HG03571 (cell line): ENCODE data around the gene GNB1.

Source experiments
- ATAC-seq: cut with Tn5 transposase; IDR thresholded peaks from one replicate; pipeline ENCODE4 v1.9.1; 2021; ENCODE audit not compliant: unreplicated experiment

GNB1 gene

DNA sequence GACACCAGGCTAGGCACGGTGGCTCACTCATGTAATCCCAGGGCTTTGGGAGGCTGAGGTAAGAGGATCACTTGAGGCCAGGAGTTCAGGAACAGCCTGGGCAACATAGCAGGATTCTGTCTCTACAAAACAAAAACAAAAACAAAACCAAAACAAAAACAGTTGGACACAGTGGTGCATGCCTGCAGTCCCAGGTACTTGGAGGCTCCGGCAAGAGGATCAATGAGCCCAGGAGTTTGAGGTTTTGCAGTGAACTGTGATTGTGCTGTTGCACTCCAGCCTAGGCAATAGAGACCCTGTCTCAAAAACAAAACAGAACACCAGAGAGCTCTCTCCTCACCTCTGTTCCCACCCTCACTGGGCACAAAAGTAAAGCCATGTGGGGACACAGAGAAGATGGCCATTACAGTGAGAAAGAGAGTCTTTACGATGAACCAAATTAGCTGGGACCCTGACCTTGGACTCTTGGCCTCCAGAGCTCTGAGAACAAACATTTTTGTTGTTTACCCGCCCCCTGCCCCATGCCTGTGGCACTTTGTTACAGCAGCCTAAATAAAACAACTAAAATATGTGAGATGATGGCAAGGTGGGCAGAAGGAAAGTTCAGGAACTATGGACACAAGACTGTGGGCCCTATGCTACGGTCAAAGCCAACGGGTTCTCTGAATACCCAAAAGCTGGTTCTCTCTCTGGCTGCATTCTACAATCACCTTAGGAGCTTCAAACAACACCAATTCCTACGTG, 122.5 kb downstream of the GNB1 start:
- ATAC-seq = no peak

DNA sequence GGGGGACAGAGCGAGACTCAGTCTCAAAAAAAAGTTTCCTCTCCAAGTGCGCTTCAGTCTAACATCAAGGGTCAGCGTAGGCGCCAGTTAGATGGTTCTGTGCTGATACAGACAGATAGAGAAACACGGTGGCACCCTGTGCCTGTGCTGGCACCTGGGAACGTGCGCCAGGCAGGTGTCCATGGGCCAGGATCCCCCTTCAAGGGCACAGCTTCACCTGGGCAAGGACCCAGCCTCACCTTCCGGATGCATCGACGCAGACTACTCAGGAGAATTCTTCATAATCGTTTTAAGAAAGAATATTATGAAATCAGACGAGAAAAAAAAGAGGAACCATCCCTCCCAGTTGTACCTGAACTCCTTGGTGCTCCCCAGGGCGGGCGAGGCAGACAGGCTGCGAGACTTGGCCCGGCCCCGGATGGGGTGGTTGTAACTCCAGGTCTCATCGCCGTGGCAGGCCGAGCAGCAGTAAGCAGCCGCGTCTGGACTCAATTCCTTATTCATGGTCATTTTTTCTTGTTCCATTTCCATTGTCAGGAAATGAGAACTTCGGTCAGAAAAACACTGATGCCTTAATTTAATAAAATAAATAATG, 125.9 kb downstream of the GNB1 start:
- ATAC-seq = no peak

DNA sequence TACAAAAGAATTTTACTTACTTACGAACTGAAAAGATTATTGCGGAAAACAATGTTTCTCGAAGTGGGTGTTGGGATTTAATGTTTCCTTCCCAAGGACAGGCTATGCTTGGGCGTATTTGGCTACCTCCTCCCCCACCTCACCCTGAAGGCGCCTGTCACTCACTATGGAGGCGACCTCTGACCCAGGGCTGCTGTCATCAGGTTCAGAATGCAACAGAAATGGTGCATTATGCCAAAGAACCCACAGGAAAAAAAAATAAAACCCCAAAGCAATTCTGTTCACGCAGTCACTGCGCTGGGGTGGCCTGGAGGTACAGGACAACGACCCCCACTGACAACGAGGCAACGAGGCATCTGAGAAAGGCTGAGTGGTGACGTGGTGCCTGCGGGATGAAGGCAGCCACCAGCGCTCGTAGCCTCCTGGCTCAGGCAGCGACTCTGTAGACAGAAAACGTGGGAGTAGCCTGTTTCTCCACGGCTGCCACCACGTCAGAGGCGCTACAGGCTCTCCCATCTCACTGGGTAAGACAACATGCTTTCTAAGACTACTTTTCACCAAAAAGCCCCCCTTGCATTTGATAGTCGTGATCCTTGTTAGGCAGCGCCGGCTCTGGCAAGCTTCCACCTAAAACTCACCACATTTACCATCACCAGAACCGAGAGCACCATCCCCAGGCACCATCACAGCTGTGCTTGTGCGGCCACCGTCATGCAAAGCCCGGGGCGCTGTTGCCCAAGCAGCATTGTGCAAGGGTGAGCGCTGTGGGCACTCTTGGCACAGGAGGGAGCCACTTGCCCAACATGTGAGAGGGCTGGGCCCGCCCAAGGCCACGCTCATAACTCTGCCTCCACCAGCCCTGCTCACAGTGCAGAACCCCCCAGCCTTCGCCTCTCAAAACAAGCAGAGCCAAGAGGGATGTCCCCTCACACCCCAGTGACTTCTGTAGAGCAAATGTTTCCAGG, 126.9 kb downstream of the GNB1 start:
- no peak for ATAC-seq

DNA sequence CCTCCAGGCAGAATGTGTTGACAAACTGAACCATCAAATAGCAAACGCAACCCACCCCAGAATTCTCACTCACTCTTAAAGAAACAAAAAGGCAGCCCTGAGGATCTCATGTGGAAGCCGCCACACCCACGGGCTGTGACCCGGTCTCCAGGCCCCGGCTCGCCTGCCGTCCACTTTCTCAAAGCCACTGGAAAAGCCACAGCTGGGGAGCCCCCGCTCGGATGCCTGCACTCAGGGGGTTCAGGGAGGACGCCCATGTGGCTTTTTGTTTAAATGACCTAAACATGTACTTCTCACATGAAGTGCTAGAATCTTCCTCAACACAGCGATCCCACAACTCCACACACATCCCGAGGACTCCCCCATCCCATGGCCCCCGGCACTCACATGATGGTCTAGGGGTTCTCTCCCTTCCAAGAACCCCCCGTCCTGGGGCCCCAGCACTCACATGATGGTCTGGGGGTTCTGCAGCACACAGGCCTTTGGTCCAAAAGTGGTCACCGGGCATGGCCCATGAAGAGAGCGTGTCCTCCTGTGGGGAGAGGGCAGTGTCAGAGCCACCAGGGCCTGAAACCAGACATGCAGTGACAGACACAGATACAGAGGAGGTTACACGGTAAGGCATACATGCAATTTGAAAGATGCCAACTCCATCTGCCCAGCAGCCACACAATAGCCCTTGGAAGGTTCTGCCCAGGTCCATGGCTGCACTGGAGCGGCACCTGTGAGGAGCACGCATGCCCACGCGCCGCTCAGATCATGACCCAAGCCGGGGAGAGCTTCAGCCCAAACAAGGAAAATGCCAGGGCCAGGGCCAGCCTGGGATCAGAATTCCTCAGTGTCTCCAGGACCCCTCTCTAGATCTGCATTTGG, 129.1 kb downstream of the GNB1 start:
- ATAC-seq = no peak

DNA sequence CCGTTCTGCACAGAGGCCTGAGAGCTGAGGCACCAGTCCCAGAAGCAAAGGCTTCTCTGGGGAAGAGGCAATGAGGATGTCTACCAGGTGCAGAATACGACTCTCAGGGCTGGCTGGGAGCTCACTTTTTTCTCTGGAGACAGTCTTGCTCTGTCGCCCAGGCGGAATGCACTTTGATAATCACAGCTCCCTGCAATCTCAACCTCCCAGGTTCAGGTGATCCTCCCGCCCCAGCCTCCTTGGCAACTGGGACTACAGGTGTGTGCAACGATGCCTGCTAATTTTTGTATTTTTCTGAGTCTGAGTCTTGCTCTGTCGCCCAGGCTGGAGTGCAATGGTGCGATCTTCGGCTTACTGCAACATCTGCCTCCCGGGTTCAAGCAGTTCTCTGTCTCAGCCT, 130.2 kb downstream of the GNB1 start:
- no peak for ATAC-seq

DNA sequence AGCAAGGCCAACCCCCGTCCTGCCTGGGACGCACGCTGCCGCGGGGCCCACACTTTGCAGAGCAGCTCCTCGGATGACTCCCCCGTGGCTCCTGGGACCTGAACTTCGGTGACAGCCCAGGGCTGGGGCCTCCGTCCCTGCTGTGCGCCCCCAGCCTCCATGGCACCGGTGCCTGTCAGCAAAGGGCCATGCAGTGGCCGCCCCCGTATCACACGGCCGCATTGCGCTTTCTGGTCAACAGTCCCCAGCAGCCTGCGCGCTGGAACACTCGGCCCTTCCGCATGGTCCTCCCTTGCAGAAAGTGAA, 130.6 kb downstream of the GNB1 start:
- no peak for ATAC-seq

DNA sequence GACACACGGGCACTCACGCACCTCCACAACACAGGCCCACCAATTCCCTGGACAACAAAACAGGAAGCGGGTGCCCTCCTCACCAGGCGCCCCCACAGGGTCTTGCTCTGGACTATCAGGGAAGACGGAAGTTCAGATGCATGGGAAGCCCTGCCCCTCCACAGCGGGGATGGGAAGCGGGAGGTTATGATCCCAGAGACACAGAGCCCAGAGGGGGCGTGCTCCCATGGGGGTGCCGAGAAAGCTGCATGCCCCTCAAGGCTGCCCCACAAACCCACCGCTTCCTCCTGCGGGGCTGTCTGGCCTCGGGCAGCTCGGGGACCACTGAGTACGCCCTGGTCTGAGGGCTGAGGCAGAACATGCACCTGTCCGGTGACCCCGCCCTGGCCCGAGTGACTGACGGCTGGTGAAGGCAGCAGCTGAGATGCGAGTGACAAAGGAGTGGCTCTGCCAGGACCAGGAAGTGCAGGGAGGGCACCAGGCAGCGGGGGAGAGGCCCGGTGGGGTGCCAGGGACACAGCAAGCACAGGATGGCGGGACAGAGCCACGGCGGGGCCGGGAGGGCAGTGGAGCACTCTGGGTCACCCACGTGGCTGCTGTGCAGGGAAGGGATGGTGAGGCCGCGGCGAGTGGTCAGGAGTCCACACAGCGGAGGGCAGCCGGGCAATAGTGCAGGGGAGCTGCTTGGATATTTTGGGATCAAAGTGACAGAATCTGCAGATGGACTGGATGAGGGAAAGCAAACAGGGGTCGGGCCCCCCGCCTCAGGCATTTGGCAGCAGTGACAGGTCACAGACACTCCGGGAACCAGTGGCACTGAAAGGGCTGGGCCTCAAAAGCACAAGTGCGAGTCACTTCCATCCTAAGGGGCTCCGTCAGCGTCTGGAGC, 131.2 kb downstream of the GNB1 start:
- no peak for ATAC-seq

DNA sequence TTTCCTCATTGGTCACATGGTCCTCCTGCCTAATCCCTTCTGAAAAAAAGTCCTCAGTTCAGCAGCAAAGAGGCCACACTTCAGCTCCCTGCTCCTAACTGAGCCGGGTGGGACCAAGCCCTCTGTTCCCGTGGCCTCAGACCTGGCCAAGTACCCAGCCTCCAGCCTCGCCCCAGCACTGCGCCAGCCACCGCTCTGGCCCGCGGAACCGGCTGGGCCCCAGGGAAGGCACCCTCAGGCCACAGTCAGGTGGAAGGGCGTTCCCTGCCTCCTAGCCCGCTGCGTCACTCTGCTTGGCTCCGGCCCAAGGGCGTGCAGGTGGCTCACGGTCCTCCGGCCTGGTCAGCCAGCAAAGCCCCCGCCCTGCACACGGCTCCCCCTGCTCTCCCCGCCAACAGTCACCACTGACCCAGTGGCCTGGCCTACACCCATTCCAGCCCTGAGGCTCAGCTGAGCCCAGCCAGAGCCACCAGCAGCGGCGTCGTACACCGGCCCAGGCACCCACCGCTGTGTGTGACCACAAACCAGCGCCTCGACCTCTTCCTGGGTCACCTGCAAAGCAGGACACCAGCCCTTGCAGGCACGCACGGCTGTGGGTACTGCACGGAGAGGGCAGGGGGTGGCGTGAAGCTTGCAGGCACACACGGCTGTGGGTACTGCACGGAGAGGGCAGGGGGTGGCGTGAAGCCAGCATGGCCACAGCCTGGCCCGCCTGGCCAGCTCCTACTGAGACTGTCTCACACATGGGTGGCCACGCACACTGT, 132.0 kb downstream of the GNB1 start:
- no peak for ATAC-seq

DNA sequence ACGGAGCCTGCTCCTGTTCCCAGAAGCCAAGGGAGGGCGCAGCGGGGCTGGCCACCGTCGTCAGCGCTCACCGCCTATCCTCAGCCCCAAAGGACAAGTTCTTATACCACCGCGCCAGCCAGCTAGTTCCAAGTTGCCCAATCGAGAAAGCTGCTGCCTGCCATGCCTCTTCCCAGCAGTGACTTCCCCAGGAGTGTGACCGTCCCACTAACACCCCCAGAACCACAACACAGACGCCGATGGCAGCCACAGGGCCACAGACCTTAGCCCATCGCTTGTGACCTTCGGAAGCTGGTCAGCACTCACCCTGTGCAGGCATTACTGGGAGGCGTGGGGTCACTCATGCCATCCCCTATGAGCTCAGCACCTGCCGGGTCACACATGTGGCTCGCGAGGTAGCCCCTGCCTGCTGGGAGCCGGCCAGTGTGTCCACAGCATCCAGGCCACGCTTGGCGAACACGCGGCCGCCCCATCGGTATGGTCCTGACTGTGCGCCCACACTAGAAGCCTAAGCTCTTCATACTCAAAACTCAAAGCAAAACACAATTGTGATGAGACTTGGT, 132.7 kb downstream of the GNB1 start:
- no peak for ATAC-seq

DNA sequence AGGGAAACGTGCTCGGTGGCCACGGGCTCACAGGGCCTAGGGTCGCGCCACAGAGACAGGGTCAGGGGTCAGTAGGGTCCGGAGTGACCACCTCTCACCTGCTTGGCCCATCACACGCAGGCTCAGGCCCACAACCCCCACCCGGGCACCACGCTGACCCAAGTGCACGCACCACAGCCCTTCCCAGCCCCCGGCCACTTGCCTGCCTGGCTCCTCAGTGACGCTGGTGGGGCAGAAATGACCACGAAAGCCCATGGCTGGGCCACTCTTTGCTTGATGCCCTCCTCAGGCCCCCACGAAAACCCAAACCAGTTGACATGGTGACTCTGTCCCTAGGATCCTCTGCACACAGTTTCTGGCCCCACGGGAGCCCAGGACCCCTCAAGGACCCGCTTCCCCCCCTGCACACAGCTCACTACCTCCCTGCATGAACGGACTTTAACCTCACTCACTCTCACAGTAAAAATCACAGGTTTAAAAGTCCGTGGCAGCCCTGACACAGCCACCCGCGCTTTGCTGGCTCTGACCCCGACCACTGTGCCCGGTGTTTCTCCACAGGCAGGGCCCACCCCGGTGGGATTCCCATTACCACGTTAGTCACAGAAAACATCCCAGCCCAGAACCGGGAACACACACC, 133.3 kb downstream of the GNB1 start:
- ATAC-seq = no peak

DNA sequence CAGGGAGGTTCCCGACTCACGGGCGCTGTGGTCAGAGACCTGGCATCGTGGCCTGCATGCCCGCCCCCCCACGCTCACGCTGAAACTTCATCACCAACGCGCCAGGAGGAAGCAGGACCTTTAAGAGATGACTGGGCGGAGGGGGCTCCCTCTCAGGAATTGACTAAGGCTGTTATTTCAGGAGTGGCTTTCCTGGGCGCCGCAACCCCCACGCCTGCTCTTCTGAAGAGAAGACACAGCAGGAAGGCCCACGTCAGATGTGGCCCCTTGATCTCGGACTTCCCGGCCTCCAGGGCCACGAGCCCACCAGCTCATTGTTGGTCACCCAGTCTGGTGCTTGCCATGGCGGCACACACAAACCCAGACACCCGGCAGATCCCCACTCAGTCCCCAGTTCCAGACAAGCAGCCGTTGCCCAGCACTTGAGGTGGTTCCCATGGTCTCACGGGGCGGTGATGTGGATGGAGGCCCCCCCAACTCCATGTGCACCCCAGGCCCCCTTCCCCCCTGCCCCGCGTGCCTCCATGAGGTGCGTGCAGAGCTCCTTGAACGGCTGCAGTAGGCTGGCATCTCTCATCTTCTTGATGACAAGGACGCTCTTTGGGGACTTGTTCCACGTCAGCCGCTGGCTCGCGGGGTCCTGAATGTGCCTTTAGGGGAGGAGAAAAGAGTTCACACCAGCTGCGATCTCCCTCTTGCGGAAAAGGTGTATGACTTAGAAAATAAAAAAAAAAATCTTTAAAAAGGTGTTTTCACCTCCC, 134.0 kb downstream of the GNB1 start:
- ATAC-seq = no peak

DNA sequence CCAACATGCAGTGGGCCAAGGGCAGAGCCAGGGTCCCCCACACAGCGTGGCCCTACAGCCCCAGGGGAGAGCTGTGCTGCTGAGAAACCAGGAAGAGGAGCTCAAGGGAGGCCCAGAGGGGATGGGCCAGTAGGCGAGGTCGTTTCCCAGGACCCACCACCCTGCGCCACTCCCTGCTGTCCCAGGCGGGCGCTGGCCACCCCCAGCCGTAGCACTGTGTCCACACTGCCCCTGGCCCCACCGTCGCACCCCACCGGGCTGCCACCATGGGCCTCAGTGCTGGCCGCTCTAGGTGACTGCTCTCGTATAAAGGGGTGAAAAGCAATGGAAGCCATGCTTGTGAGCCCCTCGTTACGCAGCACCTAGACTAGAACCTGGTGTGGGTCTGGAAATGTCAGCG, 135.0 kb downstream of the GNB1 start:
- ATAC-seq = no peak

DNA sequence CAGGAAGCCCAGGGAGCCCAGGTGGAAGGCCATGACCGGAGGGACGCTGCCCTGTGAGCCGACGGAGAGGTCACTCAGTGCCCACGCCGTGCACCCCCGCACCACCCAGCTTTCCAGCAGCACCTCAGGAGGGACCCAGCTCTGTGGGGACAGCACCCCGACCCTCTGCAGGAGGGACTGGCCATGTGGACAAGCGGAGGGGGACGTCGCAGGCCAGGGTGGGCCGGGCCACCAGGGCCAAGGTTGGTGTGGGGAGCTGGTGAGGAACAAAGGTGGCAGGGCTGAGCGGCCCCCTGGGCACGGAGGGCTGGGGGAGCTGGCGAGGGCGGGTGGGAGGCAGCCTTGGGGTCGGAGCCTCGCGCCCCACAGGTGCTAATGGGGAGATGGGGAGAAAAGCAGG, 135.5 kb downstream of the GNB1 start:
- no peak for ATAC-seq

DNA sequence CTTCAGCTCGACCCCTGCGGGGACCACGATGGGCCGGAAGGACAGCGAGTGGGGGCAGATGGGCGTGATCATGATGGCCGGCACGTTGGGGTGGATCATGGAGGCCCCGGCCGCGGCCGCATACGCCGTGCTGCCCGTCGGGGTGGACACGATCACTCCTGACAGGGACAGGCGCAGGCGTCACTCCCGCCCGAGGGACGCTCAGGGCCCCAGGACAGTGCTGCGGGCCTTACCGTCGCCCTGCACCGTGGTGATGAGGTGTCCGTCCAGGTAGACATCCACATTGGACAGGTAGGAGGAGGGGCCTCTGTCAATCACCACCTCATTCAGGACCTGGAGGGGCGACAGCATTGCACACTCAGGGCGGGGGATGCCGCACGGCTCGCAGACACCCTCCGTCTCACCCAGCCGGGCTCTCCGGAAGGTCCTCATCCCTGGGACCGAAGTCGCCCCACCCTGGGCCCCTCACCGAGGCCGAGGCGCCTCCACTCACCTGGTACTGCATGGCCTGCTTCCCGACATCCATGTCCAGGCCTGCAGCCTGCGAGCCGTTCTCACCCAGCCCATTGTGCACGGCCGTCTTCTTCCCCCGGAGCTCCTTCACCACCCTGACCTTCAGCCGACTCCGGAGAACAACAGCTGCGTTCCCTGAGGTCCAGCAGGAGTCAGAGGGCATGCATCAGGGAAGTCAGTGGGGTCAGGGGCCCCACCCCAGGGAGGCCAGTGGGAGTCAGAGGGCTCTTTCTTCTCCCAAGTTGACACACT, 136.7 kb downstream of the GNB1 start:
- ATAC-seq = no peak

DNA sequence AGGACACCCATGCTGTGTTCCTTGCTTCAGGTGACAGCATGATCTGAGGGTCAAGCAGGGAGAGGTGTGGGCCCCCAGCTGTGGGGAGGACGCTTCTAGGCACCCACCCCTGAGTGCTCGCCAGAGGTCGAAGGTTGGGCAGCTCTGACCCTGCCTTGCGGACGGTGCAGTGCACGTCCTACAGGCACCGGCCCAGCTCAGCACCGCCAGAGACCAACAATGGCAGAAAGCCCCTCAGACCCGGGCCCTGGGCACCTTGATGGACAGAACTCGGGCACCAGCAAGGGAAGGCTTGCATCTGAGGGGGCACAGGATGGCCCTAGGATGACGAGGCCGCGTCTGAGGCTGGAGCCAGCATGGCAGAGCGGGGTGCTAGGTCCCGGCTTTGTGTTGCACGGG, 137.3 kb downstream of the GNB1 start:
- no peak for ATAC-seq

DNA sequence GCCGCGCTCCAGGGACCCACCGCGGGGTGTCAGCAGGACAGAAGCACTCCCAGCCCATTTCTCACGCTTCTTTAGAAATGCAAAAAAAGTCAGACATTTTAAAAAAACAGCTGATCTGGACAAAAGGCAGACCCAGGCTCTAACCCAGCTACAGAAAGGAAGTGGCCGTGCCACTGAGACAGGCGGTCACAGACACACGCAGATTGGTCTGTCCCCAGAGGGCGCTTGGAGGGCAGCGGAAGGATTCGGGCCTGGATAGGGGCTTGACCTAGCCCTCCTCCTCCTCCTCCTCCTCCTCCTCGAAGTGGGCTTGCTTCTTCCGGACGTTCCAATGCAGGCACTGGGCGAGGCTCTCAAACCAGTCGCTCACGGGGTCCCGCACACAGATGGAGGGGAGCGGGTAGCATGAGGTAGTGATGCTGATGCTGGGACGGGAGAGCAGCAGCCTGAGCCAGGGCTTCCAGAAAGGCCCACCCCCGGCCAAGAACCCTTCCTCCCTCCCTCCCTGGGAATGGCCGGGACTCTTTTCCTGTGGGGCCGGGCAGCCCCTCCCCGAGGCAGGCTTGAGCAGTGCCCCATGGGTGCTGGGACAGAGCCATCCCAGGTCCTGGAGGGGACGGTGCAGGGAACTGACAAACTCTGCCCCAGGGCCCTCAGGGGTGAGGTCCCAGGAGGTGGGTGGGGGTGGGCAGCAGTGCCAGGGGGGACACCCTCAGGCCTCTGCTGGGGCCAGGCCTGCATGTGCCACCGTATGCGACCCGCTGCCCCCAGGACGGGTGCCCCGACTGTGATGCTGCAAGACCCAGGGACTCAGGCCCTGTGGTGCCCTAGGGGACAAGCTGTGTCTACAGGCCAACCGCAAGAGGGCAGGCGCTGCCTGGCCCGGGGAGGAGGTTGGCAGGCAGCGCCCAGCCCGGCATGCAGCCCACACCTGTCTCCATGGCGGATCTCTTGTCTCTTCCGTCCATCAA, 138.0 kb downstream of the GNB1 start:
- no peak for ATAC-seq
